GM23248 (cell line): ENCODE measurements around the gene VARS2.

Source experiments
- EZH2 ChIP-seq: fragments of 200-600 bp; sonication (generic); IDR thresholded peaks from 2 replicates; pipeline ENCODE4 v1.6.1; 2018; ENCODE audit warnings: antibody characterized with exemption, mild to moderate bottlenecking; ENCODE audit not compliant: insufficient read depth, poor library complexity, severe bottlenecking
- EZH2phosphoT487 ChIP-seq: fragments of 200-600 bp; sonication (generic); IDR thresholded peaks from 2 replicates; pipeline ENCODE4 v1.6.1; 2018; ENCODE audit warnings: antibody characterized with exemption, moderate library complexity, mild to moderate bottlenecking, low read depth; ENCODE audit not compliant: insufficient read depth

GRCh38 chr6:30963641-30964040 is 49.6 kb downstream of the VARS2 start:
- TF ChIP-seq EZH2 (no peak), EZH2phosphoT487 (no peak)
